Measurements from ENCODE around the gene NDUFS6.
A peak's percentile ranks its signal among the peaks of the same experiment; 100 is the strongest.

NDUFS6 gene

GRCh38 chr5:1831257-1831656 is 30.1 kb downstream of the NDUFS6 start:
- Histone ChIP-seq H3K9me3 (ENCODE audit: low read length) (no peaks in the 10 kb centered on the region), H2AFZ (ENCODE audit: low read length) (no peak overlapping the region), H4K20me1 (ENCODE audit: insufficient read depth, low read length) (no peaks in the 10 kb centered on the region), H3F3A (ENCODE audit: insufficient read depth, low read length) (no peaks in the 10 kb centered on the region), H3K9ac (ENCODE audit: low read length) (no peak overlapping the region), H3K9me2 (ENCODE audit: low read depth, low read length) (no peaks in the 10 kb centered on the region), H3K27ac (ENCODE audit: low read depth, low read length, poor library complexity, severe bottlenecking) (no peak overlapping the region), H3K4me1 (ENCODE audit: insufficient read depth, low read length, severe bottlenecking) (peaks cover 14% of the 10 kb centered on the region), H3K36me3 (ENCODE audit: insufficient read depth, low read length) (peaks cover 13% of the 10 kb centered on the region), H3K79me2 (ENCODE audit: insufficient read depth, low read length) (no peaks in the 10 kb centered on the region), H3K27me3 (ENCODE audit: insufficient read depth, low read length) (no peaks in the 10 kb centered on the region), H3K4me3 (ENCODE audit: low read depth, low read length, poor library complexity, severe bottlenecking) (no peak overlapping the region), H3K4me2 (ENCODE audit: low read length) (no peak overlapping the region)
- TF ChIP-seq EZH2 (IDR thresholded peaks at IDR 0.05; ENCODE audit: borderline replicate concordance, low read length) (no peak), CTCF (IDR thresholded peaks at IDR 0.05; ENCODE audit: low read length) (no peak)

GRCh38 chr5:1831677-1832313 is 30.6 kb downstream of the NDUFS6 start:
- no peak overlapping the region for H3K9ac ChIP-seq (ENCODE audit: low read length)
- H2AFZ ChIP-seq (ENCODE audit: low read length): no peak overlapping the region
- H3K9me3 ChIP-seq (ENCODE audit: low read length): no peaks in the 10 kb centered on the region
- H3K4me1 ChIP-seq (ENCODE audit: insufficient read depth, low read length, severe bottlenecking): peaks cover 14% of the 10 kb centered on the region
- H3K27ac ChIP-seq (ENCODE audit: low read depth, low read length, poor library complexity, severe bottlenecking): peak overlapping the region; percentile 2
- no peak overlapping the region for H3K4me3 ChIP-seq (ENCODE audit: low read depth, low read length, poor library complexity, severe bottlenecking)
- H3K4me2 ChIP-seq (ENCODE audit: low read length): no peak overlapping the region
- no peaks in the 10 kb centered on the region for H3F3A ChIP-seq (ENCODE audit: insufficient read depth, low read length)
- TF ChIP-seq CTCF (IDR thresholded peaks at IDR 0.05; ENCODE audit: low read length) (no peak), EZH2 (IDR thresholded peaks at IDR 0.05; ENCODE audit: borderline replicate concordance, low read length) (no peak)
- no peaks in the 10 kb centered on the region for H3K27me3 ChIP-seq (ENCODE audit: insufficient read depth, low read length)
- no peaks in the 10 kb centered on the region for H3K79me2 ChIP-seq (ENCODE audit: insufficient read depth, low read length)
- H4K20me1 ChIP-seq (ENCODE audit: insufficient read depth, low read length): no peaks in the 10 kb centered on the region
- H3K9me2 ChIP-seq (ENCODE audit: low read depth, low read length): no peaks in the 10 kb centered on the region
- H3K36me3 ChIP-seq (ENCODE audit: insufficient read depth, low read length): peaks cover 13% of the 10 kb centered on the region

GRCh38 chr5:1832511-1833250 is 31.5 kb downstream of the NDUFS6 start:
- Histone ChIP-seq H3K4me1 (ENCODE audit: insufficient read depth, low read length, severe bottlenecking) (peaks cover 14% of the 10 kb centered on the region), H3K9me3 (ENCODE audit: low read length) (no peaks in the 10 kb centered on the region), H3K36me3 (ENCODE audit: insufficient read depth, low read length) (peaks cover 4% of the 10 kb centered on the region; the same call in 1 of the 2 replicates), H3K4me2 (ENCODE audit: low read length) (no peak overlapping the region), H3K79me2 (ENCODE audit: insufficient read depth, low read length) (no peaks in the 10 kb centered on the region), H3K9ac (ENCODE audit: low read length) (no peak overlapping the region), H3F3A (ENCODE audit: insufficient read depth, low read length) (no peaks in the 10 kb centered on the region), H3K9me2 (ENCODE audit: low read depth, low read length) (no peaks in the 10 kb centered on the region), H4K20me1 (ENCODE audit: insufficient read depth, low read length) (no peaks in the 10 kb centered on the region), H2AFZ (ENCODE audit: low read length) (no peak overlapping the region), H3K27ac (ENCODE audit: low read depth, low read length, poor library complexity, severe bottlenecking) (peak overlapping the region; percentile 2), H3K4me3 (ENCODE audit: low read depth, low read length, poor library complexity, severe bottlenecking) (no peak overlapping the region), H3K27me3 (ENCODE audit: insufficient read depth, low read length) (no peaks in the 10 kb centered on the region)
- TF ChIP-seq EZH2 (IDR thresholded peaks at IDR 0.05; ENCODE audit: borderline replicate concordance, low read length) (no peak), CTCF (IDR thresholded peaks at IDR 0.05; ENCODE audit: low read length) (no peak)
